Suprapubic skin (tissue), 3 donors: ENCODE measurements around the gene PACSIN2.

ENCODE experiments used
- POLR2A ChIP-seq, 2 donors: fragments of 450-650 bp; IDR thresholded peaks; one replicate each; pipeline ENCODE4 v1.6.1; 2017; ENCODE audit warnings: antibody characterized with exemption in 2 of 2, mild to moderate bottlenecking in 2 of 2, moderate library complexity in 2 of 2
- TF ChIP-seq, protein P1 (sequence below), 2 donors: fragments of 200-600 bp in 1 of 2; fragments of 450-650 bp in 1 of 2; sonication (generic) in 1 of 2; IDR thresholded peaks; one replicate each; pipeline ENCODE4 v1.5.1; 2016 to 2019; ENCODE audit warnings: antibody characterized with exemption in 2 of 2, mild to moderate bottlenecking in 1 of 2, moderate library complexity in 1 of 2

DNA sequence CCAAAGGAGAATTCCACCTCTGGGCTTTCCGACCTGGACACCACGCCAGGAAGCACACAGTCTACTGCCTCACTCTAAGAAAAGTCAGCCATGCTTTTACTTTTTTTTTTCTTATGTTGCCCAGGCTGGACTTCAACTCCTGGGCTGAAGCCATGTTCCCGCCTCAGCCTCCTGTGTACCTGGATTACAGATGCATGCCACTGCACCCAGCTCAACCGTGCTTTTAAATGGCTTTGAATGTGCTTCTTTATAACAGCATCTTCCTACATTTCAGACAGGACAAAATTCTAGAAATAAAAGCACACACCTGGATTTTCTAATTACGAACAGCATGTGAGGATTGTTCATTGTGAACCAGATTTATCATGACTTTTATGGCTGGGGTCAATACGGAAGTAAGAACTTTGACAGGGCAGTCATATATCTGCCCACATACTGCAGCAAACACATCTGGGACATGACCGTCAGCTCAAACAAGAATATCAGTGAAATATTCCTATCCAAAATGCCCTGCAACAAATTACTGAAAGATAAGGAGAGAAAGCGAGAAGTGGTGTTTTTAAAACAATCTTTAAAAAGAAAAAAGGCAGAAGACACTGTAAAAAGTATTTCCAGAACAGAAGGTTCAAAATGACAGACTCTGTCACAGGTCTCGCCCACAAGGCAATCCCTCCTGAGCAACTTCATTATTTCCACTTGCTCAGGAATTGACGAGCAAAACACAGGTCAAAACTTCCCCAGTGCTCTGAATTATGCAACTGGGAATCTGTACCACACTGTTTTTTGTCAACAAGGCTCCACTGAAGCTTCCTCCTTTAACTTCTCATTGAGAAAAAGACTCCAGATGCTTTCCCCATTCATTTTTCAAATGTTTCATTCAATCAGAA lies 42.1 kb downstream of the PACSIN2 start:
- no peak for TF ChIP-seq POLR2A (IDR thresholded peaks at IDR 0.05)
- TF ChIP-seq, protein P1, sequence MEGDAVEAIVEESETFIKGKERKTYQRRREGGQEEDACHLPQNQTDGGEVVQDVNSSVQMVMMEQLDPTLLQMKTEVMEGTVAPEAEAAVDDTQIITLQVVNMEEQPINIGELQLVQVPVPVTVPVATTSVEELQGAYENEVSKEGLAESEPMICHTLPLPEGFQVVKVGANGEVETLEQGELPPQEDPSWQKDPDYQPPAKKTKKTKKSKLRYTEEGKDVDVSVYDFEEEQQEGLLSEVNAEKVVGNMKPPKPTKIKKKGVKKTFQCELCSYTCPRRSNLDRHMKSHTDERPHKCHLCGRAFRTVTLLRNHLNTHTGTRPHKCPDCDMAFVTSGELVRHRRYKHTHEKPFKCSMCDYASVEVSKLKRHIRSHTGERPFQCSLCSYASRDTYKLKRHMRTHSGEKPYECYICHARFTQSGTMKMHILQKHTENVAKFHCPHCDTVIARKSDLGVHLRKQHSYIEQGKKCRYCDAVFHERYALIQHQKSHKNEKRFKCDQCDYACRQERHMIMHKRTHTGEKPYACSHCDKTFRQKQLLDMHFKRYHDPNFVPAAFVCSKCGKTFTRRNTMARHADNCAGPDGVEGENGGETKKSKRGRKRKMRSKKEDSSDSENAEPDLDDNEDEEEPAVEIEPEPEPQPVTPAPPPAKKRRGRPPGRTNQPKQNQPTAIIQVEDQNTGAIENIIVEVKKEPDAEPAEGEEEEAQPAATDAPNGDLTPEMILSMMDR (IDR thresholded peaks at IDR 0.05), result no peak
